Activated CD8-positive, alpha-beta memory T cell treated with anti-CD3 and anti-CD28 coated beads, Interleukin-2, amount 10 ng/mL, durations not matched to agents 7 days and 5 days (primary cell): Measurements from ENCODE around the gene DACH1. TPM values are rescaled to one million over a fixed set of nuclear protein-coding genes. Genes with fewer than 3 reads are reported as not detected.
"Not testable (repeated sequence)": the region's sequence is repeated elsewhere in the genome, so short reads cannot be mapped to it uniquely, and the experiment has no call there.

Experiments used
- ATAC-seq: fragments of 150-1000 bp; cut with Tn5 transposase; one replicate; pipeline ENCODE4 v1.10.0; 2021; ENCODE audit warnings: moderate library complexity
- CTCF ChIA-PET: fragments of 350-600 bp; sonication (Branson Sonifier 250); formaldehyde crosslinking; loops from one replicate; lab custom pipeline; 2021; ENCODE audit warnings: antibody characterized with exemption; lab: Charles Lee
- DNase-seq: peaks from one replicate; pipeline ENCODE4 v3.0.0-alpha.2; 2020
- H3K27ac Mint-ChIP-seq: one replicate; pipeline ENCODE4 v1.8.0; 2021; ENCODE audit warnings: mild to moderate bottlenecking, mixed read lengths
- H3K27me3 Mint-ChIP-seq: one replicate; pipeline ENCODE4 v1.8.0; 2021; ENCODE audit warnings: mixed read lengths
- H3K36me3 Mint-ChIP-seq: one replicate; pipeline ENCODE4 v1.8.0; 2021; ENCODE audit warnings: mild to moderate bottlenecking, mixed read lengths
- H3K4me1 Mint-ChIP-seq: one replicate; pipeline ENCODE4 v1.8.0; 2021; ENCODE audit warnings: mixed read lengths
- H3K4me3 Mint-ChIP-seq: one replicate; pipeline ENCODE4 v1.8.0; 2021; ENCODE audit warnings: mild to moderate bottlenecking, moderate library complexity, mixed read lengths
- H3K9me3 Mint-ChIP-seq: one replicate; pipeline ENCODE4 v1.8.0; 2022; ENCODE audit warnings: low read depth, mixed read lengths
- total RNA-seq, 2 experiments: library from RNA; stranded (reverse); gene quantifications; one replicate each; pipeline ENCODE4 v1.2.3, GENCODE V29; 2021

Gene DACH1
- total RNA-seq, 2 experiments from 2014 or later: not detected

DNA sequence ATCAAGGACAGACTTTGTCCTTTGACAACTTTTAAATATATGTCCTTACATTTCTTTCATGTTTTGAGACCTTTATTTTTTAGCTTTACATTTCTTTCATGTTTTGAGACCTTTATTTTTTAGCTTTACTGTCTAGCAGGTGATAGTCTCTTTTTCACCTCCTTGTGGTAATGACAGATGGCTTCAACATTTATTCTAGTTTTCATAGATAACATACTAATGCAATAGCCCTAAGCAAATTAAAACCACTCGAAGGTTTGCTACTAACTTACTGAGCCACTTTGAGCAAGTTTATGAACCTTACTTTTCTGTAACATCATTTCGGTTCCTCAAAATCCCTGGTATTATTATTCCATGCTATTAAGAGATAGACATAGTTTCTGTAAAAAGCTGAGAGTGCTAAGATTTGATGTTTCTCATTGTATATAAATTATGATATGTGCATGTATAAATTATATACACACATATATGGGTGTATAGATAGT, 4.5 kb downstream of the DACH1 start:
- CTCF ChIA-PET: no interaction called here
- Mint-ChIP-seq H3K4me3 (no peak overlapping the region), H3K27me3 (peaks cover 42% of the 10 kb centered on the region), H3K9me3 (no peaks in the 10 kb centered on the region), H3K4me1 (peaks cover 18% of the 10 kb centered on the region), H3K36me3 (peaks cover 4% of the 10 kb centered on the region), H3K27ac (no peak overlapping the region)
- ATAC-seq: no peak
- DNase-seq: no peak

GRCh38 chr13:71861769-71862458, 5.1 kb downstream of the DACH1 start:
- Mint-ChIP-seq H3K4me3 (no peak overlapping the region), H3K27me3 (peaks cover 36% of the 10 kb centered on the region), H3K9me3 (no peaks in the 10 kb centered on the region), H3K27ac (no peak overlapping the region), H3K4me1 (peaks cover 15% of the 10 kb centered on the region), H3K36me3 (peaks cover 3% of the 10 kb centered on the region)
- DNase-seq (no peak), ATAC-seq (no peak)
- CTCF ChIA-PET: no interaction called here

DNA sequence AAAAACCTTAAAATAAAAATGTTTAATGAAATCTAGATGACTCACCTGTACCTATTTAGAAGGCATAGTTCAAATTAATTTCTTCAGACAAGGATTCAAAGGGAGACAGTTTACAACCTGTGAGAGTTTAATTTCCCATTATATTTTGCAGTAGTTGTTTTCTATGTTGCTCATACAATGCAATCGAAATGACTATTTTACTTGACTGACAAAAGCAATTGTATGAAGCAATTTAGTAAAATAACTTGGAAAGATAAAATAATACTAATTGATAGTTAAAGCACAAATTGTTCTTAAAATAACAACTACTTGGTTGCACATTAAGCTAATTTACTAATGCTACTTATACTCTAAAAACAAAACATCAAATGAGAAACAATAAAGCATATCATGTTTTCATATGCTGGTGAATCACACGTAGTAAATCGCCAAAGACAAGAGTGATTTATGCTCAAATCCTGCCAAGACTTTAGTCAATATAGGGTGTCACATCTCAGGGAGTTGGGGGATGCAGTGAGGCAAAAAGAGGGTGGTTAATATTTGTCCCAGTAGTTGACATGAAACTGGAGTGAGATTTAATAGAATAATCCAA, 6.4 kb downstream of the DACH1 start:
- CTCF ChIA-PET: no interaction called here

GRCh38 chr13:71858647-71859046, 8.4 kb downstream of the DACH1 start:
- Mint-ChIP-seq H3K27me3 (peaks cover 11% of the 10 kb centered on the region), H3K36me3 (no peaks in the 10 kb centered on the region), H3K9me3 (no peaks in the 10 kb centered on the region), H3K27ac (no peak overlapping the region), H3K4me3 (no peak overlapping the region), H3K4me1 (no peaks in the 10 kb centered on the region)
- CTCF ChIA-PET: no interaction called here
- ATAC-seq (no peak), DNase-seq (no peak)

More for the DNA sequence above, 6.4 kb downstream of the DACH1 start:
- Mint-ChIP-seq H3K27ac (no peak overlapping the region), H3K36me3 (peaks cover 3% of the 10 kb centered on the region), H3K27me3 (peaks cover 28% of the 10 kb centered on the region), H3K4me3 (no peak overlapping the region), H3K4me1 (peaks cover 8% of the 10 kb centered on the region), H3K9me3 (no peaks in the 10 kb centered on the region)
- ATAC-seq: no peak
- DNase-seq: no peak

GRCh38 chr13:71856548-71857043, 10.4 kb downstream of the DACH1 start:
- no peak for ATAC-seq
- Mint-ChIP-seq H3K27ac (no peak overlapping the region), H3K27me3 (peaks cover 3% of the 10 kb centered on the region), H3K36me3 (no peaks in the 10 kb centered on the region), H3K4me1 (no peaks in the 10 kb centered on the region), H3K4me3 (no peak overlapping the region), H3K9me3 (no peaks in the 10 kb centered on the region)
- DNase-seq: no peak
- CTCF ChIA-PET: no interaction called here

- no peaks in the 10 kb centered on the region for H3K36me3 Mint-ChIP-seq
- H3K4me1 Mint-ChIP-seq: no peaks in the 10 kb centered on the region
- DNase-seq (no peak), ATAC-seq (no peak)
- no peaks in the 10 kb centered on the region for H3K9me3 Mint-ChIP-seq
- CTCF ChIA-PET: no interaction called here
- no peak overlapping the region for H3K4me3 Mint-ChIP-seq
- no peaks in the 10 kb centered on the region for H3K27me3 Mint-ChIP-seq
- no peak overlapping the region for H3K27ac Mint-ChIP-seq
Measured at GRCh38 chr13:71854401-71854800, 12.6 kb downstream of the DACH1 start.

- no peak overlapping the region for H3K27ac Mint-ChIP-seq
Measured at GRCh38 chr13:71853725-71854124, 13.3 kb downstream of the DACH1 start.

GRCh38 chr13:71852736-71853135, 14.3 kb downstream of the DACH1 start:
- Mint-ChIP-seq H3K27me3 (no peaks in the 10 kb centered on the region), H3K36me3 (no peaks in the 10 kb centered on the region), H3K9me3 (no peaks in the 10 kb centered on the region), H3K4me3 (no peak overlapping the region), H3K4me1 (no peaks in the 10 kb centered on the region), H3K27ac (no peak overlapping the region)
- DNase-seq (no peak), ATAC-seq (no peak)
- CTCF ChIA-PET: no interaction called here

More at GRCh38 chr13:71853725-71854124, 13.3 kb downstream of the DACH1 start:
- no peaks in the 10 kb centered on the region for H3K4me1 Mint-ChIP-seq
- H3K36me3 Mint-ChIP-seq: no peaks in the 10 kb centered on the region
- H3K9me3 Mint-ChIP-seq: no peaks in the 10 kb centered on the region
- CTCF ChIA-PET: no interaction called here
- no peak overlapping the region for H3K4me3 Mint-ChIP-seq
- ATAC-seq (no peak), DNase-seq (no peak)
- no peaks in the 10 kb centered on the region for H3K27me3 Mint-ChIP-seq

GRCh38 chr13:71851498-71852409, 15.2 kb downstream of the DACH1 start:
- Mint-ChIP-seq H3K4me1 (no peaks in the 10 kb centered on the region), H3K4me3 (no peak overlapping the region), H3K27me3 (no peaks in the 10 kb centered on the region), H3K27ac (no peak overlapping the region), H3K9me3 (no peaks in the 10 kb centered on the region), H3K36me3 (no peaks in the 10 kb centered on the region)
- CTCF ChIA-PET: no interaction called here
- ATAC-seq (no peak), DNase-seq (no peak)

GRCh38 chr13:71842003-71842402, 25.0 kb downstream of the DACH1 start:
- H3K36me3 Mint-ChIP-seq: no peaks in the 10 kb centered on the region
- CTCF ChIA-PET: no interaction called here
- no peaks in the 10 kb centered on the region for H3K4me1 Mint-ChIP-seq
- no peak for ATAC-seq
- no peak overlapping the region for H3K4me3 Mint-ChIP-seq
- no peak overlapping the region for H3K27ac Mint-ChIP-seq
- no peaks in the 10 kb centered on the region for H3K27me3 Mint-ChIP-seq
- H3K9me3 Mint-ChIP-seq: peaks cover 2% of the 10 kb centered on the region
- no peak for DNase-seq

DNA sequence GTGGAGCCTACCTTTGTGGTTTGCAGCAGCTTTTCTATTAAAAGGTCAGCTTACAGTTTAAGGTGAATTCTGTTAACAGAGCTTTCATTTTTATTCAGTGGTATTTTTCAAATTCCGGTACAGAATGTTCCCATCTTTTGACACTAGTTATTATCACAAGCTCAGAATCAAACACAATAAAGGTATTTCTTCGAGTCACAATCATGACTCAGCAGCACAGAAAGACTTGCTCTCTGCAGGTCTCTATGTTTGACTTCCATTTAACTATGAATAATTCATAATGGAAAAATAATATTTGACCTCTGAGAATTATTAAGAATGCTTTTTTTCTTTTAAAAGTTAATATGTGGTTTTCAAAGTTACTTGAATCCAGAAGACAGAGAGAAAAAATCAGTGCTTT, 28.2 kb downstream of the DACH1 start:
- Mint-ChIP-seq H3K27me3 (no peaks in the 10 kb centered on the region), H3K9me3 (peaks cover 2% of the 10 kb centered on the region), H3K4me3 (no peak overlapping the region), H3K4me1 (no peaks in the 10 kb centered on the region), H3K36me3 (no peaks in the 10 kb centered on the region), H3K27ac (no peak overlapping the region)
- CTCF ChIA-PET: no interaction called here
- DNase-seq (no peak), ATAC-seq (no peak)

DNA sequence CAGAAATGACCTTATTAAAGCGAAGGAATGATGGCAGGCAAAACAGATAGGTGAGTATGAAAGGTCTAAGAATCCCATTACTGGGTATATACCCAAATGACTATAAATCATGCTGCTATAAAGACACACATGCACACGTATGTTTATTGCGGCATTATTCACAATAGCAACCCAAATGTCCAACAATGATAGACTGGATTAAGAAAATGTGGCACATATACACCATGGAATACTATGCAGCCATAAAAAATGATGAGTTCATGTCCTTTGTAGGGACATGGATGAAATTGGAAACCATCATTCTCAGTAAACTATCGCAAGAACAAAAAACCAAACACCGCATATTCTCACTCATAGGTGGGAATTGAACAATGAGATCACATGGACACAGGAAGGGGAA, 29.4 kb downstream of the DACH1 start:
- H3K9me3 Mint-ChIP-seq, H3K27me3 Mint-ChIP-seq, ATAC-seq, H3K4me1 Mint-ChIP-seq, DNase-seq, CTCF ChIA-PET, H3K36me3 Mint-ChIP-seq, H3K4me3 Mint-ChIP-seq, H3K27ac Mint-ChIP-seq: not testable (repeated sequence)

- no peaks in the 10 kb centered on the region for H3K27me3 Mint-ChIP-seq
- no peak overlapping the region for H3K27ac Mint-ChIP-seq
- CTCF ChIA-PET: no interaction called here
- H3K4me1 Mint-ChIP-seq: no peaks in the 10 kb centered on the region
- DNase-seq: no peak
- no peaks in the 10 kb centered on the region for H3K9me3 Mint-ChIP-seq
- no peak overlapping the region for H3K4me3 Mint-ChIP-seq
- no peak for ATAC-seq
- H3K36me3 Mint-ChIP-seq: no peaks in the 10 kb centered on the region
Measured at GRCh38 chr13:71831716-71832115, 35.3 kb downstream of the DACH1 start.
